Breast epithelium (tissue), 4 donors: ENCODE measurements around the gene PTPRK. TPM values are rescaled to one million over a fixed set of nuclear protein-coding genes. Genes with fewer than 3 reads are reported as not detected.

Experiments used
- DNase-seq, 2 donors: peaks; one replicate each; pipeline ENCODE4 v3.0.0-alpha.2; 2019; ENCODE audit warnings: low spot score in 2 of 2
- H3K27ac ChIP-seq, 2 donors: fragments of 200-600 bp; sonication (generic) in 1 of 2; one replicate each; pipeline ENCODE4 v1.5.1; 2016 to 2019; ENCODE audit warnings: mild to moderate bottlenecking in 1 of 2
- H3K27me3 ChIP-seq, 2 donors: fragments of 200-600 bp; sonication (generic) in 1 of 2; one replicate each; pipeline versions ENCODE4 v1.5.1 to v1.6.0; 2017 to 2019; ENCODE audit warnings: control low read depth in 1 of 2, mild to moderate bottlenecking in 1 of 2
- H3K36me3 ChIP-seq: fragments of 200-600 bp; one replicate; pipeline ENCODE4 v1.5.1; 2019
- H3K4me1 ChIP-seq, 2 donors: fragments of 200-600 bp; sonication (generic); one replicate each; pipeline ENCODE4 v1.5.1; 2016 to 2019; ENCODE audit warnings: control low read depth in 1 of 2
- H3K4me3 ChIP-seq, 3 donors: fragments of 200-600 bp; sonication (generic); 1 replicate in 2 of 3; 2 replicates in 1 of 3; pipeline ENCODE4 v1.5.1; 2016 to 2019; ENCODE audit warnings: mild to moderate bottlenecking in 3 of 3, moderate library complexity in 2 of 3
- H3K9me3 ChIP-seq, 2 donors: fragments of 200-600 bp; sonication (generic) in 1 of 2; one replicate each; pipeline ENCODE4 v1.5.1; 2016 to 2019; ENCODE audit warnings: control low read depth in 1 of 2
- POLR2A ChIP-seq: fragments of 450-650 bp; IDR thresholded peaks from one replicate; pipeline ENCODE4 v1.6.1; 2016; ENCODE audit warnings: antibody characterized with exemption, mild to moderate bottlenecking, moderate library complexity
- POLR2AphosphoS5 ChIP-seq, 3 donors: sonication (generic); formaldehyde crosslinking; IDR thresholded peaks; one replicate each; pipeline ENCODE4 v1.6.1; 2017; ENCODE audit warnings: antibody characterized with exemption in 3 of 3
- intact Hi-C: fragments of 100-400 bp; cut with DNase I; formaldehyde crosslinking; loops from one replicate; pipeline ENCODE4 v1.15.1; 2023; ENCODE audit warnings: low total_unique reads
- total RNA-seq, 3 donors: library from RNA; depleted of rRNA; stranded (reverse); fragments of >200 nt; gene quantifications; one replicate each; pipeline ENCODE4 v1.1.0, GENCODE V29; 2016
- TF ChIP-seq, protein P1 (sequence below), 3 donors: fragments of 450-650 bp; IDR thresholded peaks; one replicate each; pipeline ENCODE4 v1.5.1; 2016 to 2017; ENCODE audit warnings: antibody characterized with exemption in 3 of 3, mild to moderate bottlenecking in 3 of 3, moderate library complexity in 3 of 3

PTPRK gene
- total RNA-seq, 3 donors from 2014 or later, result 29.1 to 134 (median 77.0) TPM

DNA sequence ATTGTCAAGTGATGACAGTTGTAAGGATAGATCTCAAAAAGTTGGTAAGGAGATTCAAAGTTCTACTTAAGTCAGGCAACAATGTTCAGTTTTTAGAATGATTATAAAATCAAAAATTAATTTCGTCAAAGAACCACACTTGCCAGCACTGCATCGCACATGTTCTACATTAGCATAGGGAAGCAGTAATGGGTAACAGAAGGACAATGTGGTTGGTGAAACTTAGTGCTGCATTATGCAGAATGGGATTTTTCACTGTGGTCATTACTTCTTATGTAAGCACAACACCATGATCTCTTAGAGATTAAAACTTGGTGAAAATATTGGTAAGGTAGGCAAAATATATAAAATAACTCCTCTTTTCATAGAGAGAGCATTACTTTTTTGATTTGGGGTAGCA, 445.8 kb downstream of the PTPRK start:
- H3K27ac ChIP-seq, result no peak overlapping the region
- no peak for DNase-seq
- no peaks in the 10 kb centered on the region for H3K36me3 ChIP-seq
- TF ChIP-seq POLR2AphosphoS5 (IDR thresholded peaks at IDR 0.05) (no peak), POLR2A (no peak)
- TF ChIP-seq, protein P1, sequence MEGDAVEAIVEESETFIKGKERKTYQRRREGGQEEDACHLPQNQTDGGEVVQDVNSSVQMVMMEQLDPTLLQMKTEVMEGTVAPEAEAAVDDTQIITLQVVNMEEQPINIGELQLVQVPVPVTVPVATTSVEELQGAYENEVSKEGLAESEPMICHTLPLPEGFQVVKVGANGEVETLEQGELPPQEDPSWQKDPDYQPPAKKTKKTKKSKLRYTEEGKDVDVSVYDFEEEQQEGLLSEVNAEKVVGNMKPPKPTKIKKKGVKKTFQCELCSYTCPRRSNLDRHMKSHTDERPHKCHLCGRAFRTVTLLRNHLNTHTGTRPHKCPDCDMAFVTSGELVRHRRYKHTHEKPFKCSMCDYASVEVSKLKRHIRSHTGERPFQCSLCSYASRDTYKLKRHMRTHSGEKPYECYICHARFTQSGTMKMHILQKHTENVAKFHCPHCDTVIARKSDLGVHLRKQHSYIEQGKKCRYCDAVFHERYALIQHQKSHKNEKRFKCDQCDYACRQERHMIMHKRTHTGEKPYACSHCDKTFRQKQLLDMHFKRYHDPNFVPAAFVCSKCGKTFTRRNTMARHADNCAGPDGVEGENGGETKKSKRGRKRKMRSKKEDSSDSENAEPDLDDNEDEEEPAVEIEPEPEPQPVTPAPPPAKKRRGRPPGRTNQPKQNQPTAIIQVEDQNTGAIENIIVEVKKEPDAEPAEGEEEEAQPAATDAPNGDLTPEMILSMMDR (IDR thresholded peaks at IDR 0.05), result no peak
- H3K9me3 ChIP-seq, result no peaks in the 10 kb centered on the region
- no peaks in the 10 kb centered on the region for H3K4me1 ChIP-seq
- intact Hi-C loops, result no loop called here
- H3K27me3 ChIP-seq, result no peaks in the 10 kb centered on the region
- H3K4me3 ChIP-seq, result no peak overlapping the region

GRCh38 chr6:128073389-128073788, 447.0 kb downstream of the PTPRK start:
- Histone ChIP-seq H3K4me3 (no peak overlapping the region), H3K9me3 (no peaks in the 10 kb centered on the region), H3K4me1 (no peaks in the 10 kb centered on the region), H3K36me3 (no peaks in the 10 kb centered on the region), H3K27ac (no peak overlapping the region), H3K27me3 (no peaks in the 10 kb centered on the region)
- TF ChIP-seq POLR2A (no peak), POLR2AphosphoS5 (IDR thresholded peaks at IDR 0.05) (no peak)
- TF ChIP-seq, protein P1 (IDR thresholded peaks at IDR 0.05), result no peak
- no peak for DNase-seq
- intact Hi-C loops, result no loop called here

DNA sequence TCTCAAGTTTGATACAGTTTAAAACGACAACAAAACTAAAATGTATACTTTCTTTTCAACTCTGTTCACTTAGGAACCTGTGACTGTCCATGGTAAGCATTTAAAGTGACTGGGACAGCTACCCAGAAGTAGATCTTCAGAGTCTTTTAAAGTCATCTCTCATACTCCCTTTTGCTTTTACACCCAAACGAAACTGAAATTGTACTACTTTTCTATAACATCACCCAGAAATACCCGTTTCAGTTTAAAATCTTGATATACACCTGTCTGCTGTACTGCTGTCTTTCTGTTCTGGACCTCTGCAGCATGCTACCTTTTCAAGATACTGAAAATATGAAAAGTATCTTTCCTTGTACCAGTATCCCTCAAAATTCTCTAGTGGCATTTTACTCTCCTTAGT, 449.2 kb downstream of the PTPRK start:
- H3K4me3 ChIP-seq, result no peak overlapping the region
- H3K27ac ChIP-seq, result no peak overlapping the region
- H3K27me3 ChIP-seq, result no peaks in the 10 kb centered on the region
- TF ChIP-seq POLR2AphosphoS5 (IDR thresholded peaks at IDR 0.05) (no peak), POLR2A (no peak)
- TF ChIP-seq, protein P1 (IDR thresholded peaks at IDR 0.05), result no peak
- intact Hi-C loops, result no loop called here
- DNase-seq, result no peak
- H3K4me1 ChIP-seq, result no peaks in the 10 kb centered on the region
- no peaks in the 10 kb centered on the region for H3K9me3 ChIP-seq
- H3K36me3 ChIP-seq, result no peaks in the 10 kb centered on the region

GRCh38 chr6:128070406-128070805, 450.0 kb downstream of the PTPRK start:
- Histone ChIP-seq H3K36me3 (no peaks in the 10 kb centered on the region), H3K27me3 (no peaks in the 10 kb centered on the region), H3K9me3 (no peaks in the 10 kb centered on the region), H3K4me1 (no peaks in the 10 kb centered on the region), H3K4me3 (no peak overlapping the region), H3K27ac (no peak overlapping the region)
- no peak for DNase-seq
- TF ChIP-seq, protein P1 (IDR thresholded peaks at IDR 0.05), result no peak
- TF ChIP-seq POLR2A, result no peak
- TF ChIP-seq POLR2AphosphoS5 (IDR thresholded peaks at IDR 0.05), result no peak
- intact Hi-C loops, result no loop called here

- Histone ChIP-seq H3K4me3 (no peak overlapping the region), H3K4me1 (no peaks in the 10 kb centered on the region), H3K36me3 (no peaks in the 10 kb centered on the region), H3K9me3 (no peaks in the 10 kb centered on the region), H3K27me3 (no peaks in the 10 kb centered on the region), H3K27ac (no peak overlapping the region)
- intact Hi-C loops, result no loop called here
- TF ChIP-seq POLR2AphosphoS5 (IDR thresholded peaks at IDR 0.05) (no peak), POLR2A (no peak)
- TF ChIP-seq, protein P1 (IDR thresholded peaks at IDR 0.05), result no peak
- no peak for DNase-seq
Observed at GRCh38 chr6:128069188-128069587, 451.2 kb downstream of the PTPRK start.
